Cerebellar nuclear complex (tissue), 1 donor: ENCODE measurements around the gene PPP2R5B.

Source experiments
- DNase-seq, 2 experiments: peaks; one replicate each; lab custom pipeline; 2025; lab: John Stamatoyannopoulos, UW

PPP2R5B gene

GRCh38 chr11:64923944-64924909 lies at the start of gene PPP2R5B:
TSS of gene PPP2R5B (plus strand) at chr11:64924689. CDS start at chr11:64925735, 1,046 bp downstream.
- DNase-seq = peak; percentile 97 to 98

GRCh38 chr11:64875369-64876228 lies 48.9 kb upstream of the PPP2R5B start:
- DNase-seq = peak in 1 of 2 experiments; percentile 38

GRCh38 chr11:64876229-64876750 lies 48.2 kb upstream of the PPP2R5B start:
- DNase-seq = no peak

- DNase-seq = no peak
Measured at GRCh38 chr11:64876835-64877341, 47.6 kb upstream of the PPP2R5B start.

- no peak for DNase-seq
Measured at GRCh38 chr11:64877390-64878222, 46.9 kb upstream of the PPP2R5B start.

GRCh38 chr11:64878223-64878493 lies 46.3 kb upstream of the PPP2R5B start:
- no peak for DNase-seq

- peak; percentile 92 to 94 for DNase-seq
Measured at GRCh38 chr11:64878494-64879243, 45.8 kb upstream of the PPP2R5B start, which contains the start of gene EHD1. TSS of gene EHD1 (minus strand) at chr11:64878621. CDS start at chr11:64878464, 157 bp downstream.

- no peak for DNase-seq
Measured at GRCh38 chr11:64879244-64879900, 45.1 kb upstream of the PPP2R5B start.

- DNase-seq = no peak
Measured at GRCh38 chr11:64880240-64881001, 44.1 kb upstream of the PPP2R5B start.

- no peak for DNase-seq
Measured at GRCh38 chr11:64881476-64881875, 43.0 kb upstream of the PPP2R5B start.

- no peak for DNase-seq
Measured at GRCh38 chr11:64882243-64882642, 42.2 kb upstream of the PPP2R5B start.

GRCh38 chr11:64883575-64883974 lies 40.9 kb upstream of the PPP2R5B start:
- DNase-seq = no peak

- DNase-seq = no peak
Measured at GRCh38 chr11:64884019-64884418, 40.5 kb upstream of the PPP2R5B start.

- no peak for DNase-seq
Measured at GRCh38 chr11:64885367-64886286, 38.9 kb upstream of the PPP2R5B start.

- DNase-seq = no peak
Measured at GRCh38 chr11:64887234-64887756, 37.2 kb upstream of the PPP2R5B start.

GRCh38 chr11:64887757-64888405 lies 36.6 kb upstream of the PPP2R5B start:
- peak in 1 of 2 experiments; percentile 47 for DNase-seq

GRCh38 chr11:64888406-64888728 lies 36.1 kb upstream of the PPP2R5B start:
- DNase-seq = no peak
